ENCODE data around the gene IL10RB. TPM values are rescaled to one million over a fixed set of nuclear protein-coding genes. Genes with fewer than 3 reads are reported as not detected.
A peak's percentile ranks its signal among the peaks of the same experiment; 100 is the strongest.
"Not testable (repeated sequence)": the region's sequence is repeated elsewhere in the genome, so short reads cannot be mapped to it uniquely, and the experiment has no call there.

Gene IL10RB
- total RNA-seq: 100 to 1,000 TPM in 1 of 4 donors, 10 to 100 TPM in 3; 15.7 to 104 (median 63.2) TPM

DNA sequence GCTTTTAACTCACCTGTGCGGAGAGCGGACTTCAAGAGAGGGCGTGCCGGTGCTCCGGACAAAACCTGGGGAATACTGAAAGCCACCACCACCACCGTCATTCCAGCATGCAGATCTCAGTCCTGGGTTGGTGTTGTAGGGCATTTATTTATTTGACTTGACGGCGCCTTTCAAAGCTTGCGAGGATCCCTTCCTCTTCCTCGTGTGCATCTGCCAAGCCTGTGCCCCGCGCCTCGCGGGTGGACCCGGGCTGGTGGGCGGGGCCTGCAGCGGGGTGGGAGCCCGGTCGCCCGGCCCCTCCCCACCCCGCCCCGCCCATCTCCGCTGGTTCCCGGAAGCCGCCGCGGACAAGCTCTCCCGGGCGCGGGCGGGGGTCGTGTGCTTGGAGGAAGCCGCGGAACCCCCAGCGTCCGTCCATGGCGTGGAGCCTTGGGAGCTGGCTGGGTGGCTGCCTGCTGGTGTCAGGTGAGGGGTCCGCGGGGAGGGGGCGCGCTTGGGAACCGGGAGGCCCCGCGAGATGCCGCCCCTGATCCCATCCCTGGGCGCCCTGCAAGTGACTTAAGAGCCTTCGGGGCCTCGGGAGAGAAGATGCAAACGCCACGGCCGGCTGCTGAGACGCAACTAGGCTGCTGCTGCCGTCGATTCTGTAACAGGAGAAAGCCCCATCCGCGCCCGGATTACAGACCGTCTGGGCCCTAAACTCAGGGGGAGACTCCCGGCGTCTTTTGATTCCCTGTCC lies at the start of gene IL10RB:
IL10RB (plus strand) TSS at position 318 of the 739 bp plus-strand sequence; CDS start at position 417, 99 bp downstream.
- intact Hi-C loops (cut with DNase I; ENCODE audit: low total_unique reads) (loop anchor here (5.0 kb wide), 1 partner anchor 34 kb away; no protein-coding TSS in a partner anchor), in situ Hi-C loops (cut with MboI; ENCODE audit: low pct_ligation_motif_present in 1 of 4, low pct_unique_long_range_greater_than_20kb in 1 of 4, low sequenced_read_pairs in 3 of 4) (no loop called here)
- DNase-seq: peak; percentile 87
- H3K4me3 ChIP-seq: peak within 1 kb of the TSS; percentile 57 to 97 (median 72)
- peak within 1 kb of the TSS; percentile 85 to 97 (median 92) for H3K27ac ChIP-seq
- no peaks in the 10 kb centered on the region for H3K36me3 ChIP-seq
- TF ChIP-seq POLR2AphosphoS5 (IDR thresholded peaks at IDR 0.05) (peak; percentile 70 to 90 (median 89)), CTCF (IDR thresholded peaks at IDR 0.05) (no peak), POLR2A (IDR thresholded peaks at IDR 0.05) (peak; percentile 76)
- H3K4me1 ChIP-seq: peaks cover 13 to 42% (median 37%) of the 10 kb centered on the region in 4 donors
- 1% methylated on average over 35 of the region's 60 CpGs; no CpG with 5 or more reads in 1 of the 2 donors for WGBS, 2 donors (ENCODE audit: low coverage in 1 of 2)
- no peaks in the 10 kb centered on the region for H3K27me3 ChIP-seq
- H3K9me3 ChIP-seq: no peaks in the 10 kb centered on the region

DNA sequence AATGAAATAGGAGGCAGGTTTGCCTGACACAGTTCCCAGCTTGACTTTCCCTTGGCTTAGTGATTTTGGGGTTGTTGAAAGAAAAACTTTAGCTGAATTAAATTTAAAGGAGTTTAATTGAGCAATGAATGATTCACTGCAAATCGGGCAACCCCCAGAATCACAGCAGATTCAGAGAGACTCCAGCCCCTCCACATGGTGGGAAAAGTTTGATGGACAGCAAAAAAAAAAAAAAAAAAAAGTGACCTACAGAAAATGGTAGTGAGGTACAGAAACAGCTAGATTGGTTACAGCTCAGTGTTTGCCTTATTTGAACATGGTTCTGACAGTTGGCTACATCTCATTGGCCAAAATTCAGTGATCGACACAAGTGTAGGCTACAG lies 49.0 kb upstream of the IL10RB start:
- 92 to 100% methylated on average over 2 of the region's 2 CpGs for WGBS, 2 donors (ENCODE audit: low coverage in 1 of 2)
- Histone ChIP-seq H3K4me3 (no peak overlapping the region), H3K27ac (peak overlapping the region in 3 of 4 donors; percentile 61 to 77 (median 62)), H3K27me3 (no peaks in the 10 kb centered on the region), H3K9me3 (no peaks in the 10 kb centered on the region), H3K4me1 (peaks cover 0 to 14% (median 0%) of the 10 kb centered on the region in 4 donors), H3K36me3 (no peaks in the 10 kb centered on the region)
- in situ Hi-C loops (cut with MboI; ENCODE audit: low pct_ligation_motif_present in 1 of 4, low pct_unique_long_range_greater_than_20kb in 1 of 4, low sequenced_read_pairs in 3 of 4) (no loop called here), intact Hi-C loops (cut with DNase I; ENCODE audit: low total_unique reads) (no loop called here)
- DNase-seq: no peak
- TF ChIP-seq POLR2A (IDR thresholded peaks at IDR 0.05): no peak
- no peak for TF ChIP-seq POLR2AphosphoS5 (IDR thresholded peaks at IDR 0.05)
- TF ChIP-seq EP300 (IDR thresholded peaks at IDR 0.05; ENCODE audit: low read depth): no peak
- TF ChIP-seq CTCF (IDR thresholded peaks at IDR 0.05): no peak

DNA sequence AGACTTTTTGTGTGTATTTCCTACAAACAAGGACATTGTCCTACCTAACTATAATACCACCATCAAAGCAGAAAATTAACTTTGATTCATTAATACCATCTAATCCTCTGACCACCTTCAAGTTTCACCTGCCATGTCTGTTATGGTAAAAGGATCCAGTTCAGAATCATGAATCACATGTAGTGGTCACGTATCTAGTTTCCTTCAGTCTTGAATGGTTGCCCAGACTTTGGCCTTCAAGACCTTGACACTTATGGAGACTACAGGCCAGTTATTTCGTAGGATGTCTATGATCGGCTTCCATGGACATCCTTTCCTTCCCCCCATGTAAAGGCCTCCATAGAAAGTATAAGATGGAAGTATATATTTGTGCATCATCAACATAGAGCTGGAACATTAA lies 46.9 kb upstream of the IL10RB start:
- in situ Hi-C loops (cut with MboI; ENCODE audit: low pct_ligation_motif_present in 1 of 4, low pct_unique_long_range_greater_than_20kb in 1 of 4, low sequenced_read_pairs in 3 of 4) (no loop called here), intact Hi-C loops (cut with DNase I; ENCODE audit: low total_unique reads) (no loop called here)
- no peak overlapping the region for H3K4me3 ChIP-seq
- 95 to 100% methylated on average over 3 of the region's 3 CpGs for WGBS, 2 donors (ENCODE audit: low coverage in 1 of 2)
- H3K27ac ChIP-seq: no peak overlapping the region
- H3K27me3 ChIP-seq: no peaks in the 10 kb centered on the region
- TF ChIP-seq POLR2A (IDR thresholded peaks at IDR 0.05): no peak
- no peak for TF ChIP-seq POLR2AphosphoS5 (IDR thresholded peaks at IDR 0.05)
- TF ChIP-seq CTCF (IDR thresholded peaks at IDR 0.05): no peak
- TF ChIP-seq EP300 (IDR thresholded peaks at IDR 0.05; ENCODE audit: low read depth): no peak
- DNase-seq: no peak
- no peaks in the 10 kb centered on the region for H3K36me3 ChIP-seq
- no peaks in the 10 kb centered on the region for H3K9me3 ChIP-seq
- H3K4me1 ChIP-seq: peaks cover 0 to 10% (median 0%) of the 10 kb centered on the region in 4 donors

DNA sequence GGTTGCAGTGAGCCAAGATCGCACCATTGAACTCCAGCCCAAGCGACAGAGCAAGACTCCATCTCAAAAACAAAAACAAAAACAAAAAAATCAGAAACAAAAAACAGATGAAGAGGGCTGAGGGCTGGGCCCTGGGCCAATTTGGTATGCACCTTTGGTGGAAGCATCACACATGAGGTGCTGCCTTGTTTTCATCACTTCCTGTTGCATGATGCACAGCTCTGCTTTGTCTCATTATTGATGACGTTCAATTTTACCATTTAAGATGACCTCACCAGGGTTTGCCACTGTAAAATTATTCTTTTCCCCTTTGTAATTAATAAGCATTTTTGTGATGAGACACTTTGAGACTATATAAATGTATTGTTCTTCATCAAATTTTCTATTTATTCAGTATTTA lies 46.2 kb upstream of the IL10RB start:
- intact Hi-C loops (cut with DNase I; ENCODE audit: low total_unique reads): no loop called here
- H3K4me3 ChIP-seq: no peak overlapping the region
- TF ChIP-seq POLR2AphosphoS5 (IDR thresholded peaks at IDR 0.05) (no peak), EP300 (IDR thresholded peaks at IDR 0.05; ENCODE audit: low read depth) (no peak), CTCF (IDR thresholded peaks at IDR 0.05) (no peak), POLR2A (IDR thresholded peaks at IDR 0.05) (no peak)
- DNase-seq: no peak
- no peaks in the 10 kb centered on the region for H3K27me3 ChIP-seq
- H3K9me3 ChIP-seq: no peaks in the 10 kb centered on the region
- 74 to 95% methylated on average over 2 to 3 of the region's 3 CpGs for WGBS, 2 donors (ENCODE audit: low coverage in 1 of 2)
- H3K4me1 ChIP-seq: peaks cover 0 to 6% (median 0%) of the 10 kb centered on the region in 4 donors
- in situ Hi-C loops (cut with MboI; ENCODE audit: low pct_ligation_motif_present in 1 of 4, low pct_unique_long_range_greater_than_20kb in 1 of 4, low sequenced_read_pairs in 3 of 4): no loop called here
- H3K27ac ChIP-seq: no peak overlapping the region
- H3K36me3 ChIP-seq: no peaks in the 10 kb centered on the region

- H3K27me3 ChIP-seq; H3K4me3 ChIP-seq; H3K27ac ChIP-seq; in situ Hi-C loops (cut with MboI; ENCODE audit: low pct_ligation_motif_present in 1 of 4, low pct_unique_long_range_greater_than_20kb in 1 of 4, low sequenced_read_pairs in 3 of 4); H3K9me3 ChIP-seq; H3K36me3 ChIP-seq; H3K4me1 ChIP-seq; intact Hi-C loops (cut with DNase I; ENCODE audit: low total_unique reads); DNase-seq: not testable (repeated sequence)
- 93 to 100% methylated on average over 3 of the region's 3 CpGs for WGBS, 2 donors (ENCODE audit: low coverage in 1 of 2)
Measured at GRCh38 chr21:33225376-33225775, 40.8 kb upstream of the IL10RB start.

All from transverse colon (tissue), 4 donors.